HG03442 (cell line): ENCODE measurements around the gene WDR48.

Experiments used
- ATAC-seq: cut with Tn5 transposase; IDR thresholded peaks from one replicate; pipeline ENCODE4 v1.9.1; 2021; ENCODE audit warnings: mild to moderate bottlenecking, moderate library complexity; ENCODE audit not compliant: unreplicated experiment

WDR48 gene

DNA sequence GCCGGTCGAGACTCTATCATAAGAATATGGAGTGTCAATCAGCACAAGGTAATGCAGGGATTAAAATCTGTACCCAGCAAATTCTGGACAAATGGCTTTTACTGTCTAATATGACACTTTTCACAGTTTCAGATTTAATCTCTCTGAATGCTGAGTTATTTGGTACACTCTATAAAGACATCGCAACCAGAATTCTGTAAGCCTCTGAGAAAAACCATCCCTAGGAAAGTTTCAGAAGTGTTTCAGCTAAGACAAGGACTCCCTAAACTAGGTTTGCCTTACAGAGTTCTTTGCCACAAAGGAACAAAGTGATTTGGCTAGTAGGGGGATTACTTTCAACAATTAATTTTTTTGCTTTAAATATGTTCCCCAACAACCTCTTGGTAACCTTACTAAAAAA lies 11.3 kb downstream of the WDR48 start:
- no peak for ATAC-seq

DNA sequence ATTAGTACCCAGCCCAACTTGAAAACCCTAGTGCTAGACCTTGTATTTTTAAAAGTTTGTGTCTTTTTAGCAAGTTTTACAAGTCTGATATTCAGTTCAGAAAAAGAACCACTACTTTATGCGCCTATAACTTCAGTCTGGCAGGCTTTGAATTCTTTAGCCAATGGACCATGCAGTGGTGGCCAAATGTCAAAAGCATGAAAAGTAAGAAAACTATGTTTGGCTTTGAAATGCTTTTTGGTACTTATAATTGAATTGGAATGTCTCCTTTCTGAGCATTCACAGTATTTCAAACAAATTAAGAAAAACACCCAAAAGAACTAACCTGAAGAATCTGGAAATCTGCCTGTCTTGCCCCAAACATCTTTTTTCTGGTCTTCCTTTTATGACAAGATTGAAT lies 12.8 kb downstream of the WDR48 start:
- no peak for ATAC-seq

DNA sequence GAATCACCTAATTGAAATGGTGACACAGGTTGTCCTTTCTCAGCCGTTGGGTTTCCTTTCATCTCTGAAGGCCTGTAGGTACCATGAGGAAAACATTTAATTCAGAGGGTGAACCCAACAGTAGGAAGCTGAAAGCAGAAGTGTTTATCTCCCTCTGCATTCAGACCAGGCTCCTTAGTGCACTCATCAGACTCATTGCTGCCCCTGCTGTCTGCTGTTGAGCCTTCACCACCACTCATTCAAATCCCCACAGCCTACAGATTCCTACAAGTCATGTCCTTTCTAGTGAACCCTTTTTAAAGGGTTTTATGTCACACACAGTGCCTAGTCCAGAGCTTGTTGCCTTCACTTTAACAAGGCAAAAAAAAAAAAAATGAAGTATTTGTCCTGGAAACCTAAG lies 13.4 kb downstream of the WDR48 start:
- peak; percentile 99 for ATAC-seq

DNA sequence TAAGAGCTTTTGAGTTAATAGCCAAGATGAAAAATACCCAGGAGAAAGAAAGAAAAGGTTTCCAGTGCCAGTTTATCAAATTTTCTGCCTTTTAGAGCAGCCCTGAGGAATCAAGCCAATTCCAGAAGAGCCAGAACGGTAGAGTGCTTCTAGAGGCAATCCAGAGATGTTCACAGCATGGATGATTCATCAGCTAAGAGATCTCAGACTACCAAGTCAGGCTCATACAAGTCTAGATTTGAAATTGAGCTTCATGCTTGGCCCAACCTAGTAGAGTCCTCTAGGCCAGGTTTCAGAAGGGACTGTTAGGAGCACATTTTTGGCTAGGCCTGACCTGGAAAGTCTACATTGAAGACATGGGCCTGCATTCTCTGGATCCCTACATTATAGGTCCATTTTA lies 15.5 kb downstream of the WDR48 start:
- no peak for ATAC-seq

DNA sequence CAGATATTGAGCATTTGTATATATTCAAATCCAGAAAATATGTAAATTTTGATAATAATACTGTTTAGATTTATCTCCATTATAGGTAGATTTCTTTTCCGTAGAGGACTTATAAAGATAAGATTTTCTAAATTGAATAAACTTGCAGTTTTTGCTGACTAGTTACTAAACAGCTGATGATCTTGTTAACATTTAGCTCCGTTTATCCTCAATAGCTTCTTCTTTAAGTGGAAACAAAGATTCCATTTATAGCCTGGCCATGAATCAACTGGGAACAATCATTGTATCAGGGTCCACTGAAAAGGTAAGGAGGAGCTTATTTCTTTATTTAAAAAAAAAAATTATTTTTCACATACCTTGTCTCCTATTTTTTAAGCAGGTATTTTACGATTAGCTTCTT lies 16.7 kb downstream of the WDR48 start:
- no peak for ATAC-seq

DNA sequence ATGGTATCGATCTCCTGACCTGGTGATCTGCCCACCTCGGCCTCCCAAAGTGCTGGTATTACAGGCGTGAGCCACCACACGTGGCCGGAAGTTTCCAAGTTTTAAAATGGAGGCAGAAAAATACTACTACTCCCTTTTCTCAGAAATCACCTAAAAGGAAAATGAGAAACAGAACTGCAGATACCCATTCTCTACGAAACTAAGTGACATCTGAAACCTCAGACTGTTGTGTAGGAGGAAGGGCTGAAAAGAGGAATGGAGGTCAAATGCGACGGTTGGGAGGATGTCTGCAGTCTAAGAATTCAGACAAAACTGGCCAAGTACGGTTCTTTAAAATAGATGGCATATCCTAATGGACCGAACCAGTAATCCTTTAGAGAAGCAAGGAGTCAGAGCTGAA lies 24.1 kb downstream of the WDR48 start:
- no peak for ATAC-seq

DNA sequence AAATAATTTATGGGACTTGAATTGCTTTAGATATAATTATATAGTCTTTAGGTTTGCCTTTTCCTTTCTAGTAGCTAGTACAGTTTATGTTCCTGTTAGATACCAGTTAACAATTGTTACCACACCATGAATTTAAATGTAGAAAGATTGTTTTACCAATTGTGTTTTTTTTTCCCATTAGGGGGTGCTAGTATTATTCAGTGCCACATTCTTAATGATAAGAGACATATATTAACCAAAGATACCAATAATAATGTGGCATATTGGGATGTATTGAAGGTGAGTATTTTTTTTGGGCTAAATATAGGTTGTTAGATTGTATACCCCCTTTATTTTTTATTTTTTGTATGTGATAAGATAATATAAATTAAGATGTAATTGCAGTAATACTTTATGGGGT lies 27.7 kb downstream of the WDR48 start:
- ATAC-seq, result no peak

DNA sequence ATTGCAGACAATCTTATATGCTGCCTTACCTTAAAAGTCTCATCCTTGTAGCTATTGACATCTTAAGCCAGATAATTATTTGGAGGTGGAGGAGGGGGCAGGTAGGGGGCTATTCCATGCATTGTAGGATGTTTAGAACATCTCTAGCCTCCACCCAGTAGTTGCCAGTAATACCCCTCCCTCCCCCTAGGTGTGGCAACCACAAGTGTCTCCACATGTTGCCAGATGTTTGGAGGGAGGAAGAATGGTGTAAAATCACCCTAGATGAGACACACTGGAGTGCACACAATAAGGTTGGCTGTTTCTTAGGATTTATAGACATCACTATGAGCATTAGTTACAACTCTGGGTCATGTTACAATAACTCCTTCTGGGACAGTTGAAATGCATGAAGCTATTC lies 28.2 kb downstream of the WDR48 start:
- no peak for ATAC-seq

DNA sequence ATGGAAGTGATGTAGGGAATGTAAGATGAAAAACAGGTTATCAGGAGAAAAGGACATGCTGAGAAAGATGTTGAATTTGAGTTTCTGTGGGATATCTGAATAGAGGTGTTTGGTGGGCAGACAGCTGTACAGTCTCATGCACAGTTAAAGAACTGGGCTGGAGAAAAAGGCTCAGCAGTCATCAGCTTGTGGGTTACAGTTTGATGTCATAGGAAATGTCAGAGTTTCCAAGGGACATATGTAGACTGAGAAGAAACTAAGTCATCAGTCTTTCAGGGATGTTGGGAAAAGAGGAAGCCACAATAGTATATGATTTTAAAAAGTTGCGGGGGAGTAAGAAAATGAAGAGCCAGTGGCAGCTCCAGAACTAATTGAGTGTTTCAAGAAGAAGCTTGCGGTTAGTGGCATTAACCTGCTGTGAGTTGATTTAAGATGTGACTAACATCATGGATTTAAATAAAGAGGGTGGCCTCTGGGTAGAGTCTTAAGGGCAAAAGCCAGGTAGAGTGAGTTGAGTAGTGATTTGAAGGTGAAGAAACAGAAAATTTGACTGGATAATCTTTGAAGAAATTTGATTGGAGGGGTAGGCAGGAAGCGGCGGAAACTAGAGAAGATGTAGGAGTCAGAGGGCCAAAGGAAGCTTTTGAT lies 31.0 kb downstream of the WDR48 start:
- no peak for ATAC-seq

DNA sequence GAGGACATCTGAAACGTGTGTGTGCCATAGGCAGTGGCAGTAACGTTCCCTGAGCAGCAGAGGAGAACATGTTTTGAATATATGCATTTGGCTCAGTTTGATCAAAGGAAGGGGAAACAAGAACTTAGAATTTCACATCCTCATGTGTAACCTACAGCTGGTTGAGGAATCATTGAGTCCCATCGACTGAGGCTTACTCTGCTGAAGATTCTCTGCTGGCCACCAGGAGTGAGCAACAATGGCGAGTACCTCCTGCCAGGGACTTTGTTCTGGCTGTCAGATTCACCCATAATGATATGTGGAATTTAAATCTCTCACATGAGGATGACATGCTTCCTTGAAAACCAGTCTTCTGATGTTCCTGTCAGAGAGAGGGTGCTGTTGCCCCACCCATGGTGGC lies 34.3 kb downstream of the WDR48 start:
- ATAC-seq, result no peak

DNA sequence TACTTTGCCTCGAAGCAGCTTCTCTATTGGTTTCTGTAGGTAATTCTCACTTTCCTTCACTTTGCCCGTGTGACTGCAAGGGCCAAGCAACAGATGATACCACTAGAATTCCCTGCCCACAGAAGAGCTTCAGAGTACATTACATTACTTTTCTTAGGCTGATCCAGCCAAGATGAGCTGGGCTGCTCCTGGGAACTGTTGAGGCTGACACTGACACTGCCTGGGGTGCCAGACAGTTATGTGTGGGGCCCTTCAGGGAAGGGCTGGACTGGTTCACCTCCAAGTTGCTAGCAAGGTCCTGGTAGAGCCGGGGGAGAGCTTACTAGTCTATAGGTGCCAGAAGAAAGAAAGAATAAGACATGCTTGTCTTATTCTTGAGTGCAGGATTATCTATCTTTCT lies 36.6 kb downstream of the WDR48 start:
- ATAC-seq, result no peak

DNA sequence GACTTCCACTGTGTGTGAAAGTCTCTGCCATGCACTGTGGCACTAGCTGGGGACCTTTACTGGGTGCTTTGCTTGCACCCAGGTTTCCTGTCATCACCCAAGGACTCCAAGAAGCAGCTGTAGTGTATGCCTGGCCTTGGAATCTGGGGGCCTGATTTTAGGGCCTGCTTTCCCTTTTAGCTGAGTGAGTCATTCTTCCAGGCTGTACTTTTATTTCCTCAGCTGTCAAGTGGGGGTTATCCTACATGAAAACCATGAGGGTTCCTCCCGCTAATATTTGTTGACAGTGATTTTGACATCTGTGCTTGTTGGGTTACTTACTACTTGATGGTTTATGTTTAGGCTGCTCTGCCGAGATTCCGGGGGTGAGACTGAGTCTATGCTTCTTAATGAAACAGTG lies 37.1 kb downstream of the WDR48 start:
- ATAC-seq, result no peak

DNA sequence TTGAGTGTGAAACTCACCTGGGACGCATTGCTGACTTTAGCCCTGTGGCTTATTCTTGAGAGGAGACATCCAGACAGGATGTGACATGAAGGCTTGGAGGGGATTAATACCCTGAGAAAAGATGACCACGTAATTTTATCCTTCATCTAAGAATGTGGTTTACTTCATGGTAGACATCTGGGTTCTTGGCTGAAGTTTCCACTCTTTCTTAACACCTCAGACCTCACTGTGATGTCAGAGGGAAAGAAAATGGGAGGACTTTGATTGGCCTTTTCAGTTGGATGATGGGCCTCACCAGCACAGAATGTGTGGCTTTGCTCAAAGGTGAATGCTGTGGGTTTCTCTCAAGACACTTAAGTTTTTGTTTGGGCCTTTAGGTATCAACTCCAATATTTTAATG lies 39.1 kb downstream of the WDR48 start:
- ATAC-seq, result no peak

DNA sequence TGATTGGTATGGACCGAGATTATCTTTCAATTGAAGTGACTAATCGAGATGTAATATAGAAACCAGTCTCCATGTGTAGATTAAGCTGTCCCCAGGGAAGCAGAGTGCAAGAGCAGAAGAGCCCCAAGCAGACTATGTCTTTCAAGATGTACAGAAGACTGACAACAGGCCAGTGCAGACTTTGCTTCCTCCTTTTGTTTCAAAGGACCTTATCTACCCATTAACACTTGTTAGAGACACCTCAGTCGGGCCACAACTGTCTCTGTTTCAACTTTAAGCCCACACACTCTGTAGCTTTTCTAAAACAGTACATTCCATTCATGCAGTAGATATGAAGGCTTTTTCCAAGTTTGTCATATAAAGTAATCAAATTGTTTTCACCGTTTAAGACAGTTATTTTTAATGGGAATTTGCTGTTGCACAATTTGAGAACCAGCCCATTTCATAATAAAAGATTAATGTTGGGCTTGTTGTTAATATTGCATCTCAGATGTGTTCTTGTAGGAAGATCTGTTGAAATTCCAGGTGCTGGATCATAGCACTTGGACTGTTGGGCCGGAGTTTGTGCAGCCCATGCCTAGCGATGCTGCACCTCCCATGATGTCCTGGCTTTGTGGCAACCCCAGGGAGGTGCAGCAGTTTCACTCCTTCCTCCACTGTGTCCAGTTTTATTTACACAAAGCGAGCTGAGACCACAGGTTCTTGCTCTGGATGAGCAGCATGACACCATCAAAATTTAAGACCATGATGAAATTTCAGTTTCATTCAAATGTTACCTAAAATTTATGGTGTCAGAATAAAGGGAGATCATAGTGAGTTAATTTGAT lies 43.2 kb downstream of the WDR48 start:
- no peak for ATAC-seq

DNA sequence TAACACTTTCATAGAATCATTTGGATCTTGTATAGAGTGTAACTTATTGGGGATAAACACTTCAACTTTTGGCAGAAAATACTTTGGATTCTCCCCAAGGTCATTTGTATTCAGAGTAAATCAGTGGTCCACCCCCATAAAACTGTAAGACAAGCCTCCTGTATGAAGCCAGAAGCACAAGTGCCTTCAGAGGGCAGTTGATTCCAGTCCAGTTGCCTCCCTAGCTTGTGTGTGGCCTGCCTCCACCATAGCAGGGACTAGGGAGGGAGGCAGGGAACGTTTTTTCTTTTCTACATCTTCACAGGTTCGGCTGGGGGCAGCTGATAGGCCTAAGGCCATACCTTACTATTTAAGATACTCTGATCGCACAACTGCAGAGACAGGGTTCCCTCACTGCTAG lies 44.0 kb downstream of the WDR48 start:
- ATAC-seq, result no peak

DNA sequence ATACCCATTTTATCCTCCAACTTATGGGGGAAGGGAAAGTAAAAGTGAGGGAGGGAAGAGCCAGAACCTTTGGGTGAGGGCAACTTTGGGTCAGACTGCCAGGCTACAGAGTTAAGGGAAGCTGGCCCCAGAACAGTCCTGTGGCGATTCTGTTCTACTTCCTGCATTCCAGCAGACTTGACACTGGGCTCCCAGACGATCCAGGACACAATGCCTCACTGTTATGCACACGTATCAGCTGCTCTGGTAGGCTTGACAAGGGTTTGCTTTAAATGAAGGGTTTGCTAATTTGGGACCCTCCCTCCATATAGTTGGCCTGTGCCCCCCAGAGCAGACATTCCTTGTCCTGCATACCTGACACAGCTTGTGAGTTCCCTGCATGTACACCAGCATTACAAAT lies 45.0 kb downstream of the WDR48 start:
- no peak for ATAC-seq

DNA sequence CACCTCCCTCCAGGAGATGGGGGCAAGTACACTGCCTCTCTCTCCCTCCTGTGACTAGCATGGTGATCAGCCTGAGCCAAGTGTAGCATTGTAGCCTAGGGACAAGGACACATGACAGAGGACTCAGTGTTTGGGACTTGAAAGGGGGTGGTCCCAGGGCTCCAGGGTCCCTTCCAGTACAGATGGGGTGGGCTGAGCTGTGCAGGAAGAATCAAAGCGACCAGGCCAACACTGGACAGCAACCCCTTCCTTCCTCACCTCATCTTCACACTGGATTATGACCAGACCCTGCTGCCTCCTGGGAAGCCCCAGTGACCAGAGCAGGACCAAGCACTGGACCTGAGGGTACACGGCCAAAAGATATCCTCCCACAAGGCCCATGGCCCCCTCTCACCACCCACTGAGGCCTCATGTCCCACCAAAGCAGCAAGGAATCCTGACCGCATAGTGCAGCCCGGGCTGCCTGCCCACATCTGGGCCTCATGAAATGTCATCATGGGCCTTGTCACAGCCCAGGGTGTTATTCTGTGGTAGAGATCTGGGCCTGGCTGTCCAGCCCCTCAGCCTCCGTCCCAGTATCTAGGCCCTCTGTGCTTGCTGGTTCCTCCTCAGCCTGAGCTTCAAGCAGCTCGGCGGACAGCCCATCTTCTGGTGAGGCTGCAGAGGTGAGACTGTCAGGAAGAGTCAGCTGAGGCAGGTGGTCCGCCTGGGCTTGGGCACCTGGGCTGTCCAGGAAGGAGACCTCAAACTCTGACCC lies 46.1 kb downstream of the WDR48 start:
- no peak for ATAC-seq

DNA sequence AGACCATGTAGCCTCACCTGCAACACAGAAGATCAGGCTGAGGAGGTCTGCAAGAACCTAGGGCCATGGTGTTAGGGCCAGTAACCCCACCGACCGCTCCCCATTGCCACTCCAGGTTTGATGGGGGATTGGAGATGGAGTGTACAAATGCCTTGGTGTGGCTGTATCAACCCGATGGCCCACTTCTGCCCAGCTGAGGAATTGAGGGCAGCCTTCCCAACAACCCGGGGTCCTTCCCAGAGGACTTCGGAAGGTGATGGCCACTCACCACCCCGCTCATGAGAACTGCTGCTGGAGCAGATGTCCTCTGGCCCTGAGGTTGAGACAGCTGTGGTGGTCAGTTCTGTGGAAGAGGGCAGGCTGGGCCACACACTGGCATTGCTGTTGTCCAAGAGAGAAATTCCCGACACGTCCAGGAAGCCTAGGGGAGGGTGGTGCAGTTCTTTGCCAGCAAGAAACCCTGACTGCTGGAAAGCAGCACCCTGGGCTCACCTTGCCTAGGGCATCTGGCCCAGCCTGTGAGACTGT lies 46.7 kb downstream of the WDR48 start:
- ATAC-seq, result no peak

DNA sequence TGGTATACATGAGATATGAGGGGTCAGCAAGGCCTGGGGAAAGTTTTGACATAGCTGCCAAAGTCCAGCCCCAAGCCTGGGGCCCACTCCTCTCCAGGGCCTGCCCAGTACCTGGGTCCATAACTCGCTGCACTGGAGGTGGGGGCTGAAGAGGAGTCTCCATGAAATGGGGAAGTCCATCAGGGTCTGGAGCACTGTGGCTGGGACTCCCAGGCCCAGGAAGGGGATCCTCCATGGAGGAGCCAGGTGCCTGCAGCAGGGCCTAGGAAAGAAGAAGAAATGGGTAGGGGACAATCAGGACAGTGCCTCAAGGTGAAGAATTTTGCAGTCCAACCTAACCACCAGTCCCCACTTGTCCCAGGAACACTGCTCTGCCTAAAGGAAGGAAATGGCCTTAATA lies 47.4 kb downstream of the WDR48 start:
- ATAC-seq, result no peak

DNA sequence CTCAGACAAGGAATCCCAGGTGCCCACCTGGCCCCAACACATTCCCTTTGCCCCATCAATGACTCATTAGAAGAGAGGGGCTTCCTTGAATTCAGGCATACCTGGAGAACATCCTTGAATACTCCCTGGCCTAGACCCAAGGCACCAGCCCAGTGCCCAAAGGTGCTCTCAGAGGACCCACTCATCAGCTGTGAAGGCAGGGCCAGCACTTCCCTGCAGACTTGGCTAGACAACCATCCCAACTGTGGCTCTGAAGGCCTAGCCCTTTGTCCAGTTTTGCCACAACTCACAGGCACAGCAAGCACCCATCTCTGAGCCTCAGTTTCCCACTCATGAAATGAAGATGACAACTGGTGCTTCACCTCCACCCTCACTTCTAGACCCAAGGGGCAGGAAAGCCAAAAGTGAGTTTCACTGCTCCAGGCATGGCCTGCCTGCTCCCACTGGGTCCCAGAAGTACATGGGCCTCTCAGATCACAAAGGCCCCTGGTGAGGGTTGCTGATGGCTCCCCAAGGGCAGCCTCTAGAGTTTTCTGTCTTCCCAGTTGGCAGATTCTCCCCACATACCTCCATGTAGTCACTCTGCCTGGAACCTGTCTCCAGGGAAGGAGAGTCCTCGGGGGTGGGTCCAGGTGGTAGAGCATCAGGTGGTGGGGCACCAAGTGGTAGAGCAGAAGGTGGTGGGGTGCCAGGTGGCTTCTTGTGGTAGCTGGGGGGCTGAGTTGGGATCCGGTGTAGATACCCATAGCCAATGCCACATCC lies 48.1 kb downstream of the WDR48 start:
- no peak for ATAC-seq

DNA sequence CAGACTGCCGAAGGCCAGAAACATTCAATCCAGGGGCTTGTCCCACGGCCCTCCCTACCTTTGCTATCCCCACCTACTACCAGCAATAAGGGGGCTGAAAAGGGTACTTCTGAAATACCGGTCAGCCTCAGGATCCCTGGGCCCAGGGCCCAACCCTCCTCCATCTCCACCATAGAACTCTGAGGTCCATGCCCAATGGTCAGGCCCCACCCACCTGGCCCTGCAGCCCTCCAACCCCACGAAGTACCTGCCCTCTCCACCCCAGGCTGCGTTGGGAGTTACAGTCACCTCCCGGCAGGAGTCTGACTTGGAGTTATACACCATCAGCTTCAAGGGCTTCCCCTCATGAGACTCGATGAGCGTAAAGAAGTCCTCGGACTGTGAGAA lies 48.7 kb downstream of the WDR48 start:
- no peak for ATAC-seq
